GM12872 (cell line): ENCODE results near the gene ANKRD13D.

Experiments used
- TF ChIP-seq, protein P1 (sequence below): IDR thresholded peaks from 3 replicates; pipeline ENCODE4 v1.5.1; 2011; ENCODE audit warnings: low read depth, mild to moderate bottlenecking, low read length, moderate library complexity; ENCODE audit not compliant: insufficient read depth

Gene ANKRD13D

DNA sequence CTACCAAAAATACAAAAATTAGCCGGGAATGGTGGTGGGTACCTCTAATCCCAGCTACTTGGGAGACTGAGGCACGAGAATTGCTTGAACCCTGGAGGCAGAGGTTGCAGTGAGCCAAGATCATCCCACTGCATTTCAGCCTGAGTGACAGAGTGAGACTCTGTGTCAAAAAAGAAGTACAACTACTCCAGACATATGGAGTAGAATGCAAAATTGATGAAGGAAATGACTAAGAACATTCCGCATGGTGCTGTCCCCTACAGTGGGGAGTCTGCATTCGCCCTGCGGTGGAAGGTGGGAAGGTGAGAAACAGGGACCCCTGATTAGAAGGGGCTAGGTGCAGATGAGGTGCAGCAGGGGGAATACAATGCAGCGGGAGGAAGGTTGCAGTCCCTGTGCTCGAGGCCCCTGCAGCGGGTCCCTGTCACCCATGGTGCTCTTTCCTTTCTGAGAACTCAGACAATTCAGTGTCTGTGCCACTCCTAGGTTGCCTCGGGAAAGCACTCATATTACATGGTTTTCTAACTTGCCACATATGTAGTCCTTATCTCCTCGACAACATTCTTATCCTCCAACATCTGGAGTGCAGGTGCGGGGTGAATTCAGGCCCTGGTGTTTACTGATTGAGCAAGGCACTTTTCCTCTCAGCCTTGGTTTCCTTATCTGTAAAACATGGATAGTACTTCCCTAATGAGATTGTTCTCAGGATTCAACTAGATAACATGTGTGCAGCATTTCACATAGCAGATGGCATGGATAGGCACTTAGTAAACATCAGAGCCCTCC lies 59.1 kb downstream of the ANKRD13D start:
- TF ChIP-seq, protein P1, sequence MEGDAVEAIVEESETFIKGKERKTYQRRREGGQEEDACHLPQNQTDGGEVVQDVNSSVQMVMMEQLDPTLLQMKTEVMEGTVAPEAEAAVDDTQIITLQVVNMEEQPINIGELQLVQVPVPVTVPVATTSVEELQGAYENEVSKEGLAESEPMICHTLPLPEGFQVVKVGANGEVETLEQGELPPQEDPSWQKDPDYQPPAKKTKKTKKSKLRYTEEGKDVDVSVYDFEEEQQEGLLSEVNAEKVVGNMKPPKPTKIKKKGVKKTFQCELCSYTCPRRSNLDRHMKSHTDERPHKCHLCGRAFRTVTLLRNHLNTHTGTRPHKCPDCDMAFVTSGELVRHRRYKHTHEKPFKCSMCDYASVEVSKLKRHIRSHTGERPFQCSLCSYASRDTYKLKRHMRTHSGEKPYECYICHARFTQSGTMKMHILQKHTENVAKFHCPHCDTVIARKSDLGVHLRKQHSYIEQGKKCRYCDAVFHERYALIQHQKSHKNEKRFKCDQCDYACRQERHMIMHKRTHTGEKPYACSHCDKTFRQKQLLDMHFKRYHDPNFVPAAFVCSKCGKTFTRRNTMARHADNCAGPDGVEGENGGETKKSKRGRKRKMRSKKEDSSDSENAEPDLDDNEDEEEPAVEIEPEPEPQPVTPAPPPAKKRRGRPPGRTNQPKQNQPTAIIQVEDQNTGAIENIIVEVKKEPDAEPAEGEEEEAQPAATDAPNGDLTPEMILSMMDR, result no peak

DNA sequence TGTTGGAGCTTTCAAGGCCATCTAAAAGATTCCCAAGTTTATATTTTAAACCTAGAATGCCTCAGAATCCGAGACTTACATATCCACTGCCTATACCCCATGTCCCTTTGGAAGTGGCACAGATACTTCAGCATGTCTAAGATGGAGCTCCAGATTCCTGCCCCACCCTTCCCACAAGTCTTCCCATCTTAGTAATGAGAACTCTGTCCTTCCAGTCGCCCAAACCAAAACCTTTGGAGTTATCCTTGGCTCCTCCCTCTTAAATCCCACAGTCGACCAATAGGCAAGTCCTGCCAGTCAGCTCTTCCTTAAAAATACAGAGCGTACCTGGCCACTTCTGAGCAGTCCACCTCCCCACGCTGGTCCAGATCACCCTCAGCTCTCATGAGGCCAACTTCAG lies 59.9 kb downstream of the ANKRD13D start:
- TF ChIP-seq, protein P1, result no peak

DNA sequence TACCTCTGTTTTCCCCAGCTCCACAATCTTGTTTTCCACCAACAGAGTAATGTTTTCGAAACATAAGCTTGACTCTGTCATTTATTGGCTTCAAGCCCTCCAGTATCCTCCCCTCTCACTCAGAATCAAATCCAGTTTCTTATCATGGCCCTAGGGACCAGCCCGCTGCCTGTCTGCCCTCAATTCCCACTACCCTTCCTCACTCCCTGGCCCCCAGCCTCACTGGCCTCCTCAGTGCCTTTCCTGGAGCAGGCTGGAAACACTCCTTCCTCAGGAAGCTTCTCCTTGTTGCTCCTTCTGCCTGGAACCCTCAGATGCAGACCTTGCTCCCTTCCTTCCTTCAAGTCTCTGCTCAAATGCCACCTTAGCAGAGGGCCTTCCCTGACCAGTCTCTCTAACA lies 60.4 kb downstream of the ANKRD13D start:
- TF ChIP-seq, protein P1, result no peak

DNA sequence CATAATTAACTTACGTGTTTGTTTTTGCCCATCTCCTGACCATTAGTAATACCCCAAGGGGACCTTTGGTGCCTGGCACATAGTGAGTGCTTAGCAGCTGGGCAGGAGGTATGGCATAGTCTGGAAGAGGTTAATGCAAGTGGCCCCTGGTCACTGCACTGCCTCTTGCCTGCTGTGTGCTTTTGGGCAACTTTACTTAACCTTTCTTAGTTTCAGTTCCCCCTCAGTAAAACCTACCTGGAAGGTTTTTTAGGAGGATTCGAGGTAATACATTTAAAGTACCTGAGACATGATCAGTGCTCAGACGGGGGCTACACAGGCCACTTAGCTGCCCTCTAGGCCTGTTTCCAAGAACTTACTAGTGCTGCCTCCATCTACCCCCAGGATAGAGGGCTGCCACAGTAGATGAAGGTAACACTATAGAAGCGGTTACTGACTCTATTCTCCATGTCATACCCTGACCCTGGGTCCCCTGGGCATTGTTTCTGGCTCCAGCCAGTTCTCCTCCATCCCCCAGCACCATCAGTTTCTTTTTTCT lies 60.9 kb downstream of the ANKRD13D start:
- TF ChIP-seq, protein P1, result no peak

DNA sequence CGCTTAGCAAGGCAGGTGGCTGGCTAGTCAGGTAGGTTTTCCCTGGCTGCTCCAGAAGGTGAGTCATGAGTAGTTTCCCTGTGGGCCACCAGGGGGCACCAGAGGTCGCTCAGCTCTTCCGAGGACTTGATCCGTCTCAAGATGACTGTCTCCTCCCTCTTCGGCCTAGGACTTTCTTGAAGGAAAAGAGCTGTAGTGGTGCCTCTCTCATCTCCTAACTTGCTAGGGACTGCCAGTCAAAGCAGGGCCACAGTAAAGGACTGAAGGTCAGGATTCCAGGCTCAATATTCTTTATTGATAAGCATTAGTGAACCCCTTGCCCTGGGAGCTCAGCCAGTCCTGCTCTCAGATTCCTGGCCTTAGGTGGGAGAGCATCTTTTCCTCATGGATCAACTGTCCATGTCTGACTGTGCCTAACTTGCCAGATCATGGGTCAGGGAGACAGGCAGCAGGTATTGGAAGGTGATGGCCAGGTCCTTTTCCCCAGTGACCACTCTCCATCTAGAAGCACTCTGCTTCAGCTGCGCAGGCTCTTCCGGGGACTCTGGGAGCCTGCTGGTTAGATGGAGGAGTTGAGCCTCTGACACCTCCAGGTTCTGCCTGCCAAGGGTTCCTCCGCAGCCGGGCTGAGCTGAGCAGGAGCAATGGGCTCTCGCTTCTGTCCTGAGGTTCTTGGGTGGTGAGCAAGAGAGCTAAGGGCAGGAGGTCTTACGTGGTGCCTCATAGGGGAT lies 62.3 kb downstream of the ANKRD13D start:
- TF ChIP-seq, protein P1, result peak; percentile 97
